Right cardiac atrium (tissue), 5 donors: ENCODE data around the gene ZFYVE28. TPM values are rescaled to one million over a fixed set of nuclear protein-coding genes. Genes with fewer than 3 reads are reported as not detected.

Experiments used
- ATAC-seq, 2 donors: fragments of 200-7000 bp; cut with Tn5 transposase; one replicate each; pipeline versions ENCODE4 v1.8.0 to v1.9.1; 2020; ENCODE audit warnings: moderate library complexity in 2 of 2, mild to moderate bottlenecking in 1 of 2
- DNase-seq, 3 donors: peaks; one replicate each; pipeline ENCODE4 v3.0.0-alpha.2; 2020
- H3K27ac ChIP-seq: one replicate; pipeline ENCODE4 v1.5.1; 2013; ENCODE audit warnings: mild to moderate bottlenecking, low read length, control low read depth, moderate library complexity
- H3K27me3 ChIP-seq: one replicate; pipeline ENCODE4 v1.6.1; 2013; ENCODE audit not compliant: control insufficient read depth, insufficient read depth
- H3K4me1 ChIP-seq: one replicate; pipeline ENCODE4 v1.6.1; 2013; ENCODE audit warnings: low read length; ENCODE audit not compliant: control insufficient read depth, insufficient read depth
- H3K4me3 ChIP-seq: one replicate; pipeline ENCODE4 v1.5.1; 2013; ENCODE audit warnings: low read length, control low read depth
- H3K9me3 ChIP-seq: one replicate; pipeline ENCODE4 v1.6.1; 2013; ENCODE audit warnings: low read length; ENCODE audit not compliant: control insufficient read depth
- WGBS: extraction: QIAGEN DNeasy Blood & Tissue Kit; methylation state at CpG from one replicate; pipeline ENCODE4 v1.1.7; 2013; 5-methylcytosine and 5-hydroxymethylcytosine counted together
- intact Hi-C, 4 donors: fragments of 100-400 bp; cut with DNase I; formaldehyde crosslinking; loops; one replicate each; pipeline versions ENCODE4 v1.11.0 to v1.14.0; 2022 to 2023
- polyA plus RNA-seq: library from polyadenylated mRNA; stranded (reverse); fragments of 200-250 nt; gene quantifications from one replicate; pipeline ENCODE4 v1.2.3, GENCODE V29; 2013
- total RNA-seq, 4 donors: library from RNA; stranded (reverse); fragmentation: NEBNext Ultra II Directional; extraction: Animal tissue kit (Norgen Biotek cat#: 25700); gene quantifications; one replicate each; pipeline ENCODE4 v1.2.1, GENCODE V29; 2021
- donor health status: healthy with polysubstance abuse.
- donor health status: DM: no; HTN: yes; CAD: no.
- donor health status: DM: no; HTN: no; CAD: no.
- donor health status: DM: no; HTN: yes; CAD: no; lungs with severe emphysema.
- donor health status: DM: yes; HTN: yes; CAD: no.

Gene ZFYVE28
- total and polyA plus RNA-seq, 5 donors: 3.5 to 5.9 (median 5.1) TPM

DNA sequence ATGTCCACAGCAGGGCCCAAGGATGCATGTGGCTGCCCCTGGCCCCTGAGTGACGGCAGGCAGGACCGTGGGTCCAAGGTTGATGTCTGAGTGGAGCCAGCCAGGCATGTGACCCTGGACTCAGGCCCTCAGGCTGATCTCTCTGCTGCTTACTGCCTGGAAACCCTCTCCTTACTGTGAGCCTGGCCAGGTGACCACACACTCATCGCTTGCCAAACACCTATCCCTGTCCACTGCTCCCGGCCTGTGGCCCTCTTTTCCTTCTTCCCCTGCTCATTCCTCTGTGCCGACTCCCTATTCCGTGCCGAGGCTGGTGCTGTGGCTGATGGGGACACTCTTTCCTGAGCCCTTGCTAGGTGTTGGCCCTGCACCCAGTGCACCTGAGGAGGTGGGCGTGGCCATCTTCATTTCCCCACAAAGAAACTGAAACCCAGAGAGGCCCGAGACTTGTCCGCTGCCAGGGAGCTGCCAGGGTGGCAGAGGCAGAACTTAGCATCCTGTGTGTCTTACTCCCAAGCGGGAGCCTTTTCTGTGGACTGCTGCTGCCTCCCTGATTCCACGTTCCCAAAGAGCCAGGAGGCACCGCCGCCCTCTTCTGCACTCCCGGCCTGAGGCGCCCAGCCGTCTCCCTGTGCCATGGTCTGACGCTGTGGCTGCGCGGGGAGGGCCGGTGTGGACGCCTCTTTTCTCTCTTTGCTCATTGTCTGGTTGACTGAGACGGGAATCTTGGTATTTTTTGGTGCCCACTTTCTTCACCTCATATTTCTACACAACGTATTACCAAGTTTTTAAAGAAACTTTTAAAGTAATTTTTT is 39.2 kb upstream of the ZFYVE28 start:
- DNase-seq (no peak), ATAC-seq (no peak)
- WGBS: 82% methylated on average over 24 of the region's 24 CpGs
- H3K27me3 ChIP-seq: no peaks in the 10 kb centered on the region
- H3K27ac ChIP-seq: no peak overlapping the region
- intact Hi-C loops: no loop called here
- peaks cover 2% of the 10 kb centered on the region for H3K4me1 ChIP-seq
- no peak overlapping the region for H3K4me3 ChIP-seq
- no peaks in the 10 kb centered on the region for H3K9me3 ChIP-seq

DNA sequence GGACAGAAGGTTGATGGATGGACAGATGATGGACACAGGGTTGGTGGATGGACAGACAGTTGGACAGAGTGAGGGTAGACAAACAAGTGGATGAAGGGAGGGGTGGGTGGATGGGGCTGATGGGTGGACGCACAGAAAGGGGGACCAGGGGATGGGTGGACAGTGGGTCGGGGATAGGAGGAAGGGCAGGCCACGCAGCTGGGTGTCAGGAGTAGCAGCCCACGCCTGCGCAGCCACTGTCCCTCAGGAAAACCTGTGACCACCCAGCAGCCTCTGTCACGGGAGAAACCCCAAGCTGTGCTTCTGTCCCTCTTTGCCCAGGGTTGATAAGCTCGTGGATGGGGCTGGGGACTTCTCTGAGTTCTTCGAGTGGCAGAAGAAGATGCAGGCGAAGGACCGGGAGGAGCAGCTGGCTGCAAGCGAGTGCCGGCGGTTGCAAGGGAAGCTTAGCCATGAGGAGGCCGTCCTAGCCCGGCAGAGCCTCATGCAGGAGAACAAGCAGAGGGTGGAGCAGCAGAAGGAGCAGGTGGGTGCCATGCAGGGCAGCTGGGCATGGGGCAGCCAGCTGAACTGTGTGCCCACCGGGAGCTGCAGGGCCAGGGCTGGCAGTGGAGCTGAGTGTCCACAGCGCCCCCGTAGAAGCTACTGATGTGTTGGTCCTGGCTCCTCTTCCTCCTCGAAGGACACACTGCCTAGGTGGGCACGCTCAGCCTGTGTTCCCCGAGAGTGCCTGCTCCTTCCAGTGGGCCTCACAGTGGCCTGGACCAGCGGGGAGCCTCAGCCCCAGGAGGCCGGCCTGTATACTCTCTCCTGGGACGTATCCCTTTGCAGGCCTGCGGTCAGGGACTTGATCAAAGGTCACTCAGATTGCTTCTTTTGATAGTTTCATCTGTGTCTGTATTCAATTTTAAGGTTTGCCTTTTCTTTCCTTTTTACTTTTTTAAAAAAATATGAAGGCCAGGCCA is 33.7 kb upstream of the ZFYVE28 start:
- Histone ChIP-seq H3K4me3 (no peak overlapping the region), H3K27ac (no peak overlapping the region), H3K9me3 (no peaks in the 10 kb centered on the region), H3K27me3 (no peaks in the 10 kb centered on the region), H3K4me1 (no peaks in the 10 kb centered on the region)
- 83% methylated on average over 25 of the region's 25 CpGs for WGBS
- DNase-seq (peak in 1 of 3 donors; percentile 30), ATAC-seq (no peak)
- intact Hi-C loops: no loop called here

DNA sequence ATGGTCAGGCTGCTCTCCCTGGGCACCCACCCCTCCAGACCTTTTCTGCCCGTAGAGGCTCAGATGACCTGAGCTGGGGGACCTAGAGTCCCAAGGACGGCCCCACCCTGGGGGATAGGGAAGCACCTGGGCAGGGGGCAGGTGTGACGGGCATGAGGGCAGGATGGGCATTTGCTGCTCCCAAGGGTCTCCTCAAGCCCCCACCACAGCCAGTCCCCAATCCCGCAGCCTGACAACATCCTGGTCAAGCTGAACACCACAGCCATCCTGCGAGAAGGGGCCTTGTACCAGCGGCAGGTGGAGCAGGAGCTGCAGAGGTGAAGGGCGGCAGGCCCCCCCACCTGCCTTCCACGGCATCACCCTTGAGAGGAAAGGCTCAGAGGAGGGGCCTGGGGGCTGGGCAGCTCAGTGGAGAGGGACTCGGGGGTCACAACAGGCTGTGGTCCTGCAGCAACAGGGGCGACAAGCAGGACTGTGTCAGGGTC is 32.6 kb upstream of the ZFYVE28 start:
- no peaks in the 10 kb centered on the region for H3K27me3 ChIP-seq
- no peaks in the 10 kb centered on the region for H3K9me3 ChIP-seq
- ATAC-seq (peak in 1 of 2 donors; percentile 29), DNase-seq (peak in 1 of 3 donors; percentile 20)
- H3K4me1 ChIP-seq: no peaks in the 10 kb centered on the region
- no peak overlapping the region for H3K4me3 ChIP-seq
- WGBS: 79% methylated on average over 10 of the region's 10 CpGs
- H3K27ac ChIP-seq: no peak overlapping the region
- intact Hi-C loops: no loop called here

DNA sequence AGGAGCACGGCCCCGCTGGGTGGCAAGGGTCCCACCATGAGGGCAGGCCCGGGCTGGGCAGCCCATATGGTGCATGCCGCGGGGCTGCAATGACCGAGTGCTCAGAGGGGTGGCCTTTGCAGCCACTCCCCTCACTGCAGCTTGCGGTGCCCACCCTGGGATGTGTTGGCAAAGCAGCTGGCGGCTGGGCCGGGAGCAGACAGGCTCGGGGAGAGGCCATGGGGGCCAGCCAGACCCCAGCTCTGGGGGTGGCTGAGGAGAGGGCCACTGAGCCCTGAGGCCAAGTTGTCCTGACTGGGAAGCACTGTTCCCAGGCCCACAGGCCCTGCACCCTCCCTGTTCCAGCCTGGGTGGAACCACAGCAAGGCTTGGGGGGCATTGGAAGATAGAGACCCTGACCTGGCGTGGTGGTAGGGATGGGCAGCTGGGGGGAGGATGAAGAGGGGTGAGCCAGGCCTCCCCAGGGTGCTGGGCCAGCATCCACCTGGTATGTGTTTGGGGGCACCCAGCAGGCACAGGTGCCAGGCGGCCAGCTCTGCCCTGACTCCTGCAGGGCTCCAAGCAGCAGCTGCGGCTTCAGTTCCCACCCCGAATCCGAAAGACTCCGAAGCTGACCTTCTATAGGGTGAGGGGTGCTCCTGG is 32.1 kb upstream of the ZFYVE28 start:
- no peaks in the 10 kb centered on the region for H3K27me3 ChIP-seq
- no peaks in the 10 kb centered on the region for H3K9me3 ChIP-seq
- intact Hi-C loops: no loop called here
- DNase-seq (peak in 1 of 3 donors; percentile 24), ATAC-seq (peak in 1 of 2 donors; percentile 12)
- no peak overlapping the region for H3K4me3 ChIP-seq
- no peaks in the 10 kb centered on the region for H3K4me1 ChIP-seq
- 87% methylated on average over 16 of the region's 16 CpGs for WGBS
- no peak overlapping the region for H3K27ac ChIP-seq

DNA sequence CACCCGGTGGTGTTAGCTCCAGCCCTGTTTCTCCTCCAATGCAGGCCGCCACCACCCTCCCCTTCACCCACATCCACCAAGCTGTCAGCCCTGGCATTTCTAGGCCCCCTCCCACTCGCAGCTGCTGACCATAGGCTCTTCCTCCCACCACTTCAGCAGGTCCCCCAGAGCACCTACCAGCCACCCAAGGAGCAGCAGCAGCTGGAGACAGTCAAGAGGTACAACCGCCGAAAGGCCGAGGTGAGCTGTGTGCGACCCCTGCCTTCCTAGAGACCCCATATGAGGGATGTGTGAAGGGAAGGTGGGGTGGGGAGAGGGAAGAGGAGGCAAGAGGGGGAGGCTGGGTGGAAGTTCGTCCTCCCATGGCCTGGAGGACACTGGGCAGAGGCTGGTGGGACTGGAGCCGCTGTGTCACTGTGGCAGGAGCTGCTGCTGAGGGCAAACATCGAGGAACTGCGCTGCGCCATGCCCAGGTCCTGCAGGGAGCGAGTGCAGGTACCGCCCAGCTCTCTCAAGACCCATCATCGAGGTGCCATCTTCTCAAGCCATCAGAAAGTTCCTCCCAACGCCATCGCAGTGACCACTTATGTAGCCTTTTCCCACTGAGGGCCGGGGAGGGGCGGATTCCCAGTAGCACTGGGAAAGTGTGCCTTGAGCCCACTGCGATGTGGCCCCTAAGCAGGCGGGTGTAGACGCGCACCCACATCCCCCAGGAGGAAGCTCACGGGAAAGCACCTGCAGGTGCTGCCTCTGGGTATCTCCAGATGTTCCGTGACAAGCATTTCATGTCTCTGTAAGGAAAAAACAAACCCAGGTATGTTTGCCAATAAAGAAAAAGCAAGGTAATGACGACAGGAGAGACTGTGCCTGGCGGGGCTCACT is 31.3 kb upstream of the ZFYVE28 start:
- 89% methylated on average over 27 of the region's 27 CpGs for WGBS
- intact Hi-C loops: no loop called here
- Histone ChIP-seq H3K4me1 (no peaks in the 10 kb centered on the region), H3K4me3 (no peak overlapping the region), H3K9me3 (no peaks in the 10 kb centered on the region), H3K27ac (no peak overlapping the region), H3K27me3 (no peaks in the 10 kb centered on the region)
- ATAC-seq (no peak), DNase-seq (peak in 1 of 3 donors; percentile 23)

DNA sequence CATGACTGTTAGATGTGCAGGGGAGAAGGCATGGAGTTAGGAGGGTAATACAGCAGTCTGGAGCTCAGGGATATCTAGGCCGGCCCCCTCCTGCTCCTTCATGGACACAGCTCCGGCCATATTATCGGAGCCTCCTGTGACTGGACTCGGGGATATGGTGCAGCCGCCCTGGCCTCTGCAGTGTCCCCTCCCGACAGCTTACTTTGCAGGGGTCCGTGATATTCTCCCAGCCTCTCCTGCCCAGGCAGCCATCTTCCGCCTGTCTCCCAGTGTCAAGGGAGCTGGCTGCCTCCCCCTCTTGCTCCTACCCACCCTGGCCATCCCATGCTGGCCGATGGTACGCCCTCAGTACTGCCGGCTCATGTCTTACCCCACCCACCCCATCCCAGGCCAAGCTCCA is 30.6 kb upstream of the ZFYVE28 start:
- no peaks in the 10 kb centered on the region for H3K4me1 ChIP-seq
- ATAC-seq (no peak), DNase-seq (peak in 1 of 3 donors; percentile 7)
- no peaks in the 10 kb centered on the region for H3K9me3 ChIP-seq
- no peak overlapping the region for H3K4me3 ChIP-seq
- H3K27me3 ChIP-seq: no peaks in the 10 kb centered on the region
- no peak overlapping the region for H3K27ac ChIP-seq
- 92% methylated on average over 11 of the region's 11 CpGs for WGBS
- intact Hi-C loops: no loop called here

DNA sequence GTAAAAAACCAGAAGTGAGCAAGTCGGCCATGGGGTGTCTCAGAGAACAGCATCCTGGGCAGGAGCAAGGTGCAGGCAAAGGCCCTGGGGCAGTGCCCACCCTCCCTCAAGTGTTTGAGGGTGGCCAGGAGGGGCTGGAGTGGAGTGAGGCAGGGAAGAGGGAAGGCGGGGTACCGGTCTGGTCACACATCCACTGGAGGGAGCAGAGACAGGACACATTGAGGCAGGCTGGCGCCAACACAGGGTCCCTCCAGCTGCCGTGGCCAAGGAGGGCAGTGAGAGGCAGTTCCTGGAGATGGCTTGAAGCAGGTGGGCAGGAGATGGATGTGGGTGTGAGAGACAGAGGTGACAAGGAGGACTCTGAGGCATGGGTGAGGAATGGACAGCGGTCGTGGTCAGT is 30.1 kb upstream of the ZFYVE28 start:
- Histone ChIP-seq H3K27me3 (no peaks in the 10 kb centered on the region), H3K4me3 (no peak overlapping the region), H3K27ac (no peak overlapping the region), H3K9me3 (no peaks in the 10 kb centered on the region), H3K4me1 (no peaks in the 10 kb centered on the region)
- DNase-seq (peak in 1 of 3 donors; percentile 13), ATAC-seq (no peak)
- WGBS: 88% methylated on average over 7 of the region's 7 CpGs
- intact Hi-C loops: no loop called here

DNA sequence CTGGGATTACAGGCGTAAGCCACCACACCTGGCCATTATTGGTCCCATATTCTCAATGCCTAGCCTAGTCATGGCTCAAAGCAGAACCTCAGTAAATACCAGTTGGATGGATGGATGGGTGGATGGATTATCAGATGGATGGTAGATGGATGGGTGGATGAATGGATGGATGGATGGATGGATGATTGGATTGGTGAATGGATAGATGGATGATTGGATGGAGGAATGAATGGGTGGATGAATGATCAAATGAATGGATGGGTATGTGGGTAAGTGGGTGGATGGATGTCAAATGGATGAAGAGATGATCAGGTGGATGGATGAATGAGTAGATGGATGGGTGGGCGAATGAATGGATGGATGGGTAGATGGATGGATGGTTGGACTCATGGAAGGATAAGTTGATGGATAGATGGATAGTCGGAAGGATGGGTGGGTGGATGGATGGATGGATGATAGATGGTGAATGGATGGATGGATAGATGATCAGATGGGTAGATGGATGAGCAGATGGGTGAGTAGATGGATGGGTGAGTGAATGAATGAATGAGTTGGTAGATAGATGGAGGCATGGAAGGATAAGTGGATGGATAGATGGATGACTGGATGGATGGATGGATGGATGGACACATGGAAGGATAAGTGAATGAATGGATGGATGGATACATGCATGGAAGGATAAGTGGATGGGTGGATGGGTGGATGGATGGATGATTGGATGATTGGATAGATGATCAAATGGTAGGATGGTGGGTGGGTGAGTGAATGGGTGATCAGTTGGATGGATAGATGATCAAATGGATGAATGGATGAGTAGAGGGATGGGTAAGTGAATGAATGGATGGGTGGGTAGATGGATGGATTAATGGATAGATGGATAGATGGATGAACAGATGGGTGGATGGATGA is 28.5 kb upstream of the ZFYVE28 start:
- DNase-seq: no peak
- WGBS: 88% methylated on average over 3 of the region's 3 CpGs
- Histone ChIP-seq H3K27ac (no peak overlapping the region), H3K9me3 (no peaks in the 10 kb centered on the region), H3K4me3 (no peak overlapping the region), H3K4me1 (no peaks in the 10 kb centered on the region), H3K27me3 (no peaks in the 10 kb centered on the region)
- intact Hi-C loops: no loop called here
- no peak for ATAC-seq

DNA sequence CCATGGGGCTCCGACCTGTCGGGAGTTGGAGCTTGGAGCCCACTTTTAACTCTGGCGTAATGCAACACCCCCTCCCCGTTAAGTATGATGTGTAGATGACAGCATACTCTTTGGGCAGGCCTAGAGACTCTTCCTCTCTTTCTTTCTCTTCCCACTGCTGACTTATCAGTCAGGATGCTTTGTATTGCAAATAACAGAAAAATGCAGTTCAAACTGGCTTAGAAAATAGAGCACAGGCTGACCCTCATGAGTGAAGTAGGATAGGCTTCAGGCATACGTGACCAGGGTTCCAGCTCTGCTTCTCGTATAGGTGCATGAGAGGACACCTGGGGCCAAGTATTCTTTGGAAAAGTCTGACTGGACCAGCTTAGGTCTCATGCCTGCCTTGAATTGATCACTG is 27.1 kb upstream of the ZFYVE28 start:
- intact Hi-C loops: no loop called here
- H3K27me3 ChIP-seq: no peaks in the 10 kb centered on the region
- no peaks in the 10 kb centered on the region for H3K4me1 ChIP-seq
- ATAC-seq: no peak
- H3K4me3 ChIP-seq: no peak overlapping the region
- DNase-seq: no peak
- 83% methylated on average over 6 of the region's 6 CpGs for WGBS
- no peak overlapping the region for H3K27ac ChIP-seq
- H3K9me3 ChIP-seq: no peaks in the 10 kb centered on the region
